Left colon (tissue), 2 donors: ENCODE measurements around the gene CFLAR. TPM values are rescaled to one million over a fixed set of nuclear protein-coding genes. Genes with fewer than 3 reads are reported as not detected.
"Not testable (repeated sequence)": the region's sequence is repeated elsewhere in the genome, so short reads cannot be mapped to it uniquely, and the experiment has no call there.

Experiments used
- ATAC-seq: fragments of 200-7000 bp; cut with Tn5 transposase; one replicate; pipeline ENCODE4 v1.9.1; 2020; ENCODE audit warnings: mild to moderate bottlenecking, moderate library complexity
- DNase-seq, 2 donors: peaks; one replicate each; pipeline ENCODE4 v3.0.0-alpha.2; 2020
- intact Hi-C, 2 donors: fragments of 100-400 bp; cut with DNase I in 1 of 2; cut with micrococcal nuclease in 1 of 2; formaldehyde crosslinking; loops; one replicate each; pipeline versions ENCODE4 v1.11.2 to v1.14.0; 2022; cut with DNase I, micrococcal nuclease
- total RNA-seq, 2 donors: library from RNA; stranded (reverse); fragmentation: NEBNext Ultra II Directional; extraction: Animal tissue kit (Norgen Biotek cat#: 25700); gene quantifications; one replicate each; pipeline ENCODE4 v1.2.1, GENCODE V29; 2021
- donor health status: DM: no; HTN: no; CAD: no.
- donor health status: DM: yes; HTN: yes; CAD: no.

Gene CFLAR
- total RNA-seq, 2 donors from 2014 or later: 139 to 152 TPM

- DNase-seq (no peak), ATAC-seq (no peak)
- intact Hi-C loops: loop anchor here in 1 of 2 donors (10.0 kb wide), 1 partner anchor 263 kb away; no protein-coding TSS in a partner anchor
These were observed 51.6 kb downstream of the CFLAR start for GRCh38 chr2:201167546-201167945.

DNA sequence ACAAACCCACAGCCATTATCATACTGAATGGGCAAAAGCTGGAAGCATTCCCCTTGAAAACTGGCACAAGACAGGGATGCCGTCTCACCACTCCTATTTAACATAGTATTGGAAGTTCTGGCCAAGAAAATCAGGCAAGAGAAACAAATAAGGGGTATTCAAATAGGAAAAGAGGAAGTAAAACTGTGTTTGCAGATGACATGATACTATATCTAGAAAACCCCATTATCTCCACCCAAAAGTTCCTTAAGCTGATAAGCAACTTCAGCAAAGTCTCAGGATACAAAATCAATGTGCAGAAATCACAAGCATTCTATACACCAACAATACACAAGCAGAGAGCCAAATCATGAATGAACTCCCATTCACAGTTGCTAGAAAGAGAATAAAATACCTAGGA lies 52.5 kb downstream of the CFLAR start:
- ATAC-seq, DNase-seq: not testable (repeated sequence)
- intact Hi-C loops: loop anchor here in 1 of 2 donors (10.0 kb wide), 1 partner anchor 264 kb away; no protein-coding TSS in a partner anchor

DNA sequence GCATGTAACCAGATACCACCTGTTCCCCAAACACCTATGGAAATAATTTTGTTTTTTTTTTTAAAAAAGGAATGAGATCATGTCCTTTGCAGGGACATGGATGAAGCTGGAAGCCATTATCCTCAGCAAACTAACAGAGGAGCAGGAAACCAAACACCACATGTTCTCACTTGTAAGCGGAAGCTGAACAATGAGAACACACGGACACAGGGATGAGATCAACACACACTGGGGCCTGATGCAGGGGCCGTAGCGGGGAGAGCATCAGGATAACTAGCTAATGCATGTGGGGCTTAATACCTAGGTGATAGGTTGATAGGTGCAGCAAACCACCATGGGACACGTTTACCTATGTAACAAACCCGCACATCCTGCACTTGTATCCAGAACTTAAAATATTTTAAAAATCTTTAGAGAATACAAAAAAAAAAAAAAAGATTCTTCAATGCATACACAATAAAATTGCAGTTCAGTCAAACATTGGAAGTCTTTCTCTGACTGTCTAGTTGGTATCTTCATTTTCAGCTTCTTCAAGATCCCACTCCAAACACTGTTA lies 55.4 kb downstream of the CFLAR start:
- DNase-seq (no peak), ATAC-seq (no peak)
- intact Hi-C loops: no loop called here

DNA sequence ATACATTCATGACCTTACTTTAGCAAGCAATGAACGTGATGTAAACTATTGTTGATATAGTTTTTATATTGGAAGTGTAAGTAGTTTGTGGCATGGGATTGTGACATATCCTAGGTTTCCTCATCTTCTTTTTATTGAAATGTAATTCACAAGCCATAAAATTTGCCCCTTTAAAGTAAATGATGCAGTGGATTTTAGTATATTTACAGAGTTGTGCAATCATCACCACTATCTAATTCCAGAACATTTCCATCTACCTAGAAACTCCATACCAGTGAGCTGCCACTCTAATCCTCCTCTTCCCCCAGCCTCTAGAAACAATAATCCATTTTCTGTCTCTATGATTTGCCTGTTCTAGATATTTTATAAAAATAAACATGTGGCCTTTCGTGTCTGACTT lies 56.3 kb downstream of the CFLAR start:
- intact Hi-C loops: no loop called here
- ATAC-seq (peak; percentile 33), DNase-seq (no peak)

DNA sequence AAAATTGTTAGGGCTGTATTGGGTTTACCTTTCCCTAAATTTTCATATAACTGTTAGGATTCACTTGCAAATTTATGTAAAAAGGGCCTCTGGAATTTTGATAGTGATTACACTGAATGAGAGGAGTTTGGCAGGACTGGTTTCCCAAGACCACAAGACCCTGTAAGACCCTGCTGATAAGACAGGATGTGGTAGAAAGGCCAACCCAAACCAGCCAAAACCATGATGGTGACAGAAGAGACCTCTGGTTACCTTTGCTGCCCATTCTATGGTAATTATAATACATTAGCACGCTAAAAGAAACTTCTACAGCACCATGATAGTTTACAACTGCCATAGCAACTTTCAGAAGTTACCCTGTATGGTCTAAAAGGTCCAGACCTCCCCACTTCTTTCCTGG lies 58.7 kb downstream of the CFLAR start:
- no peak for DNase-seq
- intact Hi-C loops: loop anchor here in 1 of 2 donors (5.0 kb wide), 1 partner anchor 272 kb away; no protein-coding TSS in a partner anchor
- no peak for ATAC-seq

DNA sequence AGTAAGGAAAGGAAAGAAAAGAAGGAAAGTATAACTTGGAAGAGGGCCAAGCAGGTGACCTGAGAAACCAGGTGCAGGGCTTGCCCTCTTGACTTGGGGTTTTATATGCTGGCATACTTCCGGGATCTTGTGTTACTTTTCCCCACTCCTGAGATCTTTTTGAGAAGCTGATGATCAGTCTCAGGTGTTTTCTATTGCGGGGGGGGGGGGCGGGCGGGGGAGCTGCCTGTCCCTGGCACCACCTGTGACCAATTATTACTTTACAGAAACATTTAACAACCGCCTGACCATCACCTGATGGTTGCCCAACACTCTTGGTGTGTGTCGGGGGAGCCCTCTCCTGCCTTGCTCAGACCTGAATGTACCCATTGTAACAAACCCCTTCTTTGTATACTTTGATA lies 60.1 kb downstream of the CFLAR start:
- intact Hi-C loops: loop anchor here in 1 of 2 donors (5.0 kb wide), 1 partner anchor 274 kb away; no protein-coding TSS in a partner anchor
- ATAC-seq: peak; percentile 62
- peak in 1 of 2 donors; percentile 62 for DNase-seq

DNA sequence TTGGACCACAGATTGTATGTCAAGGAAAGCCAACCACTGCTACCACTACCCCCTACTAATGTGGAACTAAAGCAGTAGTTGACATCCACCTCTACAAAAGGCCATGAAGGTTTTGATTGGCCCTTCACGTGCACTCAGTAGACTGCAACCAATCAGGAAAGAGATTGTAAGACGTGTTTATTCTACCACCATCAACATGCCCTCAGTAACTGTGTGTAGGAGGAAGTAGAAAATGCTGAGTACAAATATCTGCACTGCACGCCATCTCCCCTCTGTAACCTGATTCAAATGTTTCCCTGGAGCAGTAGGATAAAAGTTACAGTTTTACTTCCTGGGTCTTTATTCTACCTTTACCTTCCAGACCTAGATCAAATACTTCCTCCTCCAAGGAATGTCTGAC lies 64.0 kb downstream of the CFLAR start:
- DNase-seq (no peak), ATAC-seq (peak; percentile 11)
- intact Hi-C loops: no loop called here

DNA sequence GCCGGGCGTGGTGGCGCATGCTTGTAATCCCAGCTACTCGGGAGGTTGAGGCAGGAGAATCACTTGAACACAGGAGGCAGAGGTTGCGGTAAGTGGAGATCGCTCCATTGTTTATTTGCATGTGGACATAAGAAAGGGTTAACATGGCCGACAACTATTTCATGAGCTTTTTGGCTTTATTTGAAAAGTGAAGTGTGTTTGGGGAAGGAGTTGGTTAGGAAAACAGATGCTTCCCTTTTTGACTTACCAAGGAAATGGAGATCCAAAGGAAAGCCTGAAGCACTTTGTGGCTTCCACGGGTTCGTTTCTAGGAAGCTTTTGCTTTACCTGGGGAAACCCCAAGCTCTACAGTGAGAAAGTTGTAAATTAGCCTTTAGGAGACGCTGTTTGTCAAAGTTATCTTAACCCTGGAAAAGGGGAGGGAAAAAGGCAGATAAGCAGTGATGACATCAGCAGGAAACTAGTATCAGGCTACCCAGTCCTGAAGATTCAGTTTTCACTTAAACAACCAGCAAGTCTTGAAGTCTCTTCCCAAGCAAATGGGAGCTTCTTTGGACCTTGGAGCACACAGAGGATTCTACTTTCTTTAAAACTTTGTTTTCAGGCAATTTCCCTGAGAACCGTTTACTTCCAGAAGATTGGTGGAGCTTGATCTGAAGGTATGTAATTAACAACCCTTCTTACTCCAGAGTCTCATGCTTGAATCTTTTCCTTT lies 66.8 kb downstream of the CFLAR start, which contains the start of gene CASP10:
TSS of gene CASP10 (plus strand) at position 492 of the 715 bp plus-strand sequence. CDS start 2,637 bp downstream, outside the sequence.
- ATAC-seq: peak; percentile 92
- no peak for DNase-seq

GRCh38 chr2:201183365-201183727 lies 67.4 kb downstream of the CFLAR start:
- DNase-seq: no peak
- peak; percentile 20 for ATAC-seq
- intact Hi-C loops: no loop called here

More for the DNA sequence above, 66.8 kb downstream of the CFLAR start, which contains the start of gene CASP10:
- intact Hi-C loops: no loop called here

DNA sequence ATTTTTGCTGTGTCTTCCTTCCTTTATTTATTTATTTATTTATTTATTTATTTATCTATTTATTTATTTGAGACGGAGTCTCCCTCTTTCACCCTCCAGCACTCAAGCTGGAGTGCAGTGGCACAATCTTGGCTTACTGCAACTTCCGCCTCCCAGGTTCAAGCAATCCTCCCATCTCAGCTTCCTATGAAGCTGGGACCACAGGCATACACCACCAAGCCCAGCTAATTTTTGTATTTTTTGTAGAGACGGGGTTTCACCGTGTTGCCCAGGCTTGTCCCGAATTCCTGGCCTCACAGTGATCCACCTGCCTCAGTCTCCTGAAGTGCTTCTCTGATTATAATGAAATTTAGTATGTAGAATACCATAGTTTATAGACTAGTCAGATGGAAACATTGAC lies 67.9 kb downstream of the CFLAR start:
- intact Hi-C loops: not testable (repeated sequence)
- peak; percentile 32 to 47 for DNase-seq
- ATAC-seq: peak; percentile 48

- DNase-seq, intact Hi-C loops, ATAC-seq: not testable (repeated sequence)
These were observed 68.3 kb downstream of the CFLAR start for GRCh38 chr2:201184248-201184647.

DNA sequence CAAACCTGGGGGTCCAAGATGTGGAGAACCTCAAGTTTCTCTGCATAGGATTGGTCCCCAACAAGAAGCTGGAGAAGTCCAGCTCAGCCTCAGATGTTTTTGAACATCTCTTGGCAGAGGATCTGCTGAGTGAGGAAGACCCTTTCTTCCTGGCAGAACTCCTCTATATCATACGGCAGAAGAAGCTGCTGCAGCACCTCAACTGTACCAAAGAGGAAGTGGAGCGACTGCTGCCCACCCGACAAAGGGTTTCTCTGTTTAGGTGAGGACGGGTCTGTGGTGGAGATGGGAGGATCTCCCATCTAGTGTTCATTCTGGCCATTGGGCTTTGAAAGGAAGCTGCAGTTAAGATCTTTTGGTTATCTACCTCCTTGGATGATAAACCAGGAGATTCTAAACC lies 69.9 kb downstream of the CFLAR start:
- intact Hi-C loops: no loop called here
- DNase-seq (no peak), ATAC-seq (no peak)

- intact Hi-C loops: no loop called here
- DNase-seq: no peak
- no peak for ATAC-seq
These were observed 71.0 kb downstream of the CFLAR start for GRCh38 chr2:201186982-201187381.

GRCh38 chr2:201188449-201188848 lies 72.5 kb downstream of the CFLAR start:
- ATAC-seq (no peak), DNase-seq (no peak)
- intact Hi-C loops: no loop called here

GRCh38 chr2:201191132-201191875 lies 75.3 kb downstream of the CFLAR start:
- ATAC-seq (peak; percentile 25), DNase-seq (no peak)
- intact Hi-C loops: no loop called here

DNA sequence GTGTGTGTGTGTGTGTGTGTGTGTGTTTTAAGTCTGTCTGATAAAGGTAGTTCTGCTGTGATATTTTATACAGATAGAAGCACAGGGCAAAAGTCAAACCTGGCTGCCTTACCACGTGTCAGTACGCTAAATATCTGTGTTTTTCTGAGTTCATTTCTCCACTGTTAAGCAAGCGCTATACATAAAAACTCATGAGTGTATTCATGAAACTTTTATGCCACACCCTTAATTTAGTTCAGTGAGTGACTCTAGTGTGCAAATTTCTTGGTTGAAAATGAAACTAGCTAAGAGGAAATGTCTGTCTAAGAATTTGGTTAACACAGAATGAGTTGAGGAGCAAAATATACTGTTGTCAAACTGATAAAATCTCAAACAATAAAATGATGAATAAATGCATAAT lies 78.1 kb downstream of the CFLAR start:
- DNase-seq: no peak
- intact Hi-C loops: no loop called here
- peak; percentile 83 for ATAC-seq

- DNase-seq (no peak), ATAC-seq (no peak)
- intact Hi-C loops: no loop called here
These were observed 79.4 kb downstream of the CFLAR start for GRCh38 chr2:201195331-201195730.

- DNase-seq (no peak), ATAC-seq (no peak)
- intact Hi-C loops: no loop called here
These were observed 80.0 kb downstream of the CFLAR start for GRCh38 chr2:201196003-201196402.

DNA sequence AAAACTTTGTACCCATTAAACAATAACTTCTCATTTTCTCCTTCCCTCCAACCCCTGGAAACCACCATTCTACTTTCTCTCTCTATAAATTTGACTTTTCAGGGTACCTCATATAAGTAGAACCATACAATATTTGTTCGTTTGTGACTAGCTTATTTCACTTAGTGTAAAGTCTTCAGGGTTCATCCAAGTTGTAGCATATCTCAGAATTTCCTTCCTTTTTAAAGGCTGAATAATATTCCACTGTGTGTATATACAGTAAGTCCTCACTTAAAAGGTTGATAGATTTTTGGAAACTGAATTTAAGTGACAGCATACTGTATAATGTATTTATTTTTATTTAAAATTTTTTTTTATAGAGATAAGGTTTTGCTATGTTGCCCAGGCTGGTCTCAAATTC lies 80.8 kb downstream of the CFLAR start:
- ATAC-seq: no peak
- no peak for DNase-seq
- intact Hi-C loops: no loop called here

DNA sequence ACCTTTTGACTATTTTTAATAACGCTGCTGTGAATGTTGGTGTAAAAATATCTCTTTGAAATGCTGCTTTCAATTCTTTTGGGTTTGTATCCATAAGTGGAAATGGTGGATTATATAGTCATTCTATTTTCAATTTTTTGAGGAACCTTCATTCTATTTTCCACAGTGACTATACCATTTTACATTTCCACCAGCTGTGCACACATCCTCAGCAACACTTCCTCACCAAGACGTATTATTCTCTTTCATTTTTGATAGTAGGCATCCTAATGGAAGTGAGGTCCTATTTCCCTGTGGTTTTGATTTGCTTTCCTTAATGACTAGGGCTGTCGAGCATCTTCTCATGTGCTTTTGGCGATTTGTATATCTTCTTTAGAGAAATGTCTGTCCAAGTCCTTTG lies 81.8 kb downstream of the CFLAR start:
- ATAC-seq: no peak
- intact Hi-C loops: no loop called here
- no peak for DNase-seq
